SIG-M5 (cell line): Measurements from ENCODE around the gene DAO.

Experiments
- DNase-seq: peaks from one replicate; lab custom pipeline; 2025; lab: John Stamatoyannopoulos, UW

Gene DAO

DNA sequence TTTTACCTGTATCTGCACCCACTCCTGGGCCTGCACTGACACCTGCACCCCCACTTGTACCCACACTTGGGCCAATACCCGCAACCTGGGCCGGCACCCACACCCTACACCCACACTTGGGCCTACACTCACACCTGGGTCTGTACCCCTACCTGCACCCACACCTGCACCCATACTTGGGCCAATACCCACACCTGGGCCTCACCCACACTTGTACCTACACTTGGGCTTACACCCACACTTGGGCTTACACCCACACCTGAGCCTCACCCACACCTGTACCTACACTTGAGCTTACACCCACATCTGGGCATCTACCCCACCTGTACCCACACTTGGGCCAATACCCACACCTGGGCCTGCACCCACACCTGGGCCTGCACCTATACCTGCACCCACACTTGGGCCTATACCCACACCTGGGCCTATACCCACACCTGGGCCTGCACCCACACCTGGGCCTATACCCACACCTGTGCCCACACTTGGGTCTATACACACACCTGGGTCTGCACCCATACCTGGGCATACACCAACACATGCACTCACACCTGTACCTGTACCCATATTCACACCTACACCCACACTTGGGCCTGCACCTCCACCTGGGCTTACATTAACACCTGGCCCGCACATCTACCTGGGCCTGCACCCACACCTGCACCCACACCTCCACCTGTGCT, 39.2 kb downstream of the DAO start:
- no peak for DNase-seq

- DNase-seq, result no peak
Measured at GRCh38 chr12:108921946-108922345, 42.1 kb downstream of the DAO start.

DNA sequence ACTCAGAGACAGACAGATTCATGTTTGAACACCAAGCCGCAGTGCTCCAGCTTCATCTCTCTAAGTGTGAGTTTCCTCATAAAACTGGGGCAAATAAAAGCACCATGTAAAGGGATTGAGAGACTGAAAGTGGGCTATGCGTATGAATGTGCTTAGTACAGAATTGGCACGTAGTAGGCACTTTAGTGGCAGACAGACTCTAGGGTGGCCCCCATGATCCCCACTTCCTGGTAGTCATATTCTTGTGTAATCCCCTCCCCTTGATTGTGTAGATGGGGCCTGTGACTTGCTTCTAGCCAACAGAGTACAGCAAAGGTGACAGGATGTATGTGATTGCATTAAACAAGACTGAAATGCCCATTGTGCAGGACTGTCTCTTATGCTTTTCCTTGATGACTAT, 43.0 kb downstream of the DAO start:
- DNase-seq, result no peak

DNA sequence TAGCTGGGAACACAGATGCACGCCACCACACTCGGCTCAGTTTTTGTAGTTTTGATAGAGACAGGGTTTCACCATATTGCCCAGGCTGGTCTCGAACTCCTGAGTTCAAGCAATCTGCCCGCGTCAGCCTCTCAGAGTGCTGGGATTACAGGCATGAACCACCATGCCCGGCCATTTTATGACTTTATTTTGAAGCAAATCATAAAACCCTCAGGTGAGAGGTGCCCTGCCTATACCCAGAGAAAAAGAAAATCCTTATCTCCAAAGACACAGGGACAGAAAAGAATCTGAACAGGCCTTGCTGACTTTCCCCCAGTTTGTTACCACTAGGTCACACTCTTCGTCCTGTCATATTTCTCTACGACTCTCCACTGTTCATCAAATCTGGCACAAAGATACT, 48.8 kb downstream of the DAO start:
- DNase-seq, result no peak

- DNase-seq, result no peak
Measured at GRCh38 chr12:108930155-108930554, 50.3 kb downstream of the DAO start.

DNA sequence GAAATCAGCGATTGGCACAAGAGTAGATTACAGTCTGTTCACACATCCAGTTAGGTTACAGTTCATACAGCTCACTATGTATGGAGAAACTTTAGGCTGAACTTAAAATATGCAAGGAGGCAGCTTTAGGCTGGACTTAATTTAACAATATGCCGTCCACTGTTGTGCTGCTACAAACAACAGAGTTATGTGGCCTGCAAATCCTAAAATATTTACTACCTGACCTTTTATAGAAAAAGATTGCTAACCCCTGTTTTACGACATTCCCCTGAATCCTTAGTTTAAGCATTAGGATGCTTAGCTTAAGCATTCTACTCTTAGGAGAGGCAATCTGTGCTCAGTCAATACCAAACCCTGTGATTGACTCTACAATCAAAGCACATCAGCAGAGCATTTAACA, 50.9 kb downstream of the DAO start:
- no peak for DNase-seq

- DNase-seq, result no peak
Measured at GRCh38 chr12:108933949-108934348, 54.1 kb downstream of the DAO start.

DNA sequence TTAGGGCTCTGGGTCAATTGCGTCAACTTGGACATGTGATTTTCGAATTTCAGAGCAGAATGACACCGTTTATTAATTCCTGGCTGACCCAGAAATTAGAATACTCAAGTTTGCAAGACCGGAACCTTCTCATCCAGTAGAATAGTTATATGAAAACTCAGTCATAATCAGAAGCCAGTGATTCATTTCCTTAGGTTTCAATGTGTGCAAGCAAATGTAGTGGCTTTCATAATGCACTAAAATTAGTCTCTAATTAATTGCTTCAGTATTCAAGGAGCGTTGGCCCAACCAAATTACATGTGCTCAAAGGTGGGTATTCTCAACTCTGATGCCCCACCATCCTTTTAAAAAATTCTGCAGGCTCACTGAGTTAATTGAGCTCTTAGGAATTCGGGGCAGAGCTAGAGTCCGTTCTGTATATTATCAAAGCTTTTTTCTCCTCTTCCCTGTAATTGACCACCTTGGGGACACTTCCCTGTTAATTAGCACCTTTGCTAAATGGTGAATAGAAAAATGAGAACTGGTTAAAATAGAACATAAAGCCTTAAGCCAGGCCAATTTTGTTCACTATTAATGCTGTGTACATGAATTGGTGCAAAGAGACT, 55.4 kb downstream of the DAO start:
- no peak for DNase-seq

DNA sequence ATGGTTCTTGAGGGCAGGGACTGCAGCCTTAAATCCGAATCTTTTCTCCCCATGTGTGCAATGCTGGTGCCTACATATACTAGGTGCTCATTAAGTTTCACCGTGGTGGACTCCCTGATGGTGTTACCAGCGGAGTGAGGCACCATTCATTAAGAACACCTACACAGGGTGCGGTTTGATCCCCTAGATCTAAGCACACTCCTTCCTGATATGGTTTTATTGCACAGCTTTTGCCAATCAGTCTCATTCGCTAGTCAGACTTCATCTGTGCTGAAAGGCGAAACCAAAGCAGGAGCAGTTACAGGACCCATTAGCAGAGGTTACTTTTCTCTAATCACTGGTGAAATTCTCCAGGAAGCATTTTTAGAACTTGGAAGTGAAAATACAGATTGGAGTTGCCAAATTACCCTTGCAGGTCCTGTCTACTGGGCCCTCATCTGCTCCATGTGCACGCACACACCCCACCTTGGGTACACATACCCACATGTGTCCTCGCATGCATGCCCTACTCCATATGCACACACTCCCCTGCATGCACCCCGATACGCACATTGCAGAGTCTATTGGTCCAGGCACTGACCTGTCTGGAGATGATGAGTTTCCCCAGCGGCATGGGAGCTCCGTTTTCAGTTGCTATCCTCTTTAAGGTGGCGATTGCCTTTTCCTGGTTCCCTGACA, 58.5 kb downstream of the DAO start:
- DNase-seq, result no peak

DNA sequence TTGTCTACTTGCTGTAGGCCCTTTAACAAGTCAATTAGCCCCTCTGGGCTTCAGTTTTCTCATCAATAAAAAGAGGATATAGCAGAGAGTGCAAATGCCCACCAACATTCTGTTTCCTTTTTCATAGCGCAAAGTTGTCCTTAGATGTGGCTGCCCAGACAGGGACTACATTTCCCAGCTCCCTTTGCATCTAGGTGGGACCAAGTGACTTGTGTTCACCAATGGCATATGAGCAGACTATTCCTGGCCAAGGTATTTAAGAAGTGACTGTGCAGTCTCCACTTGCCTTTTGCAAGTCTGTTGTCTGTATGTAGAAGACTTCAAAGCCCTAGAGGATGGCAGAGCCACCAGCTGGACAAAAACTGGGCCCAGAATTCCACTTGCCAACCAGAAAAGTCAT, 59.7 kb downstream of the DAO start:
- no peak for DNase-seq

- DNase-seq, result no peak
Measured at GRCh38 chr12:108940138-108940537, 60.2 kb downstream of the DAO start.

DNA sequence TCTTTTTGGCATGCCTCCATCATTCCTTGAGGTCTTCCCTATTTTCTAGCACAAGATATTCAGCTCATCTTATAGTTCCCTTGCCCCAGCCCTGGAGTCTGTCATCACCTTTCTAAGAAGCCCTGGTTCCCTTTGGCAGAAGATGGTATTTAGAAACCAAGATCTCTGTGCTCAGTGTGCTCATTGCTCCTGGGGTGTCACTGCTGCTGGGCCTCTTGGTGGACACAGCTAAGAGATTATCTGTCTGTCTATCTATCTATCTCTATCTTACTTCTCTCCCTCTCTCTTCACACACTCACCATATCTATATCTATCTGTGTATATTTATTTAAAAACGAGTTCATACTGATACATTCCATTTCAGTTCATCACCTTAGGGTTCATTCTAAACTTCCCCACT, 67.2 kb downstream of the DAO start:
- no peak for DNase-seq

DNA sequence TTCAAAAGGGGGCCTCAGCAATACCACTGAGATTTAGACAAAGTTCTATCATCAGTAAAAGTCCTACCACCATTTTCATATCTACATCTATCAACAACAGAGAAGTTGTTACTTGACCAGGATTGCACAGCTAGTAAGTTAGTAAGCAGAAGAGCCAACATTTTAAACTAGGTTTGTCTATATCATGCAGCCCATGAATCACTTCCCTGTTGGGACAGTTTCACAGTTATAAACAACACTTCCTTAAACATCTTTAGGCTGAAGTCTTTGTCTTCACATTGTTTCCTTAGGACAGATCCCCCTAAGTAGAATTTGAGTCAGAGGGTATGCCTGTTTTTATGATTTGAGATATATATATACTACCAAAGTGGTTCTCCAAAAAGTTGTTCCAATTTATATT, 68.5 kb downstream of the DAO start:
- no peak for DNase-seq

DNA sequence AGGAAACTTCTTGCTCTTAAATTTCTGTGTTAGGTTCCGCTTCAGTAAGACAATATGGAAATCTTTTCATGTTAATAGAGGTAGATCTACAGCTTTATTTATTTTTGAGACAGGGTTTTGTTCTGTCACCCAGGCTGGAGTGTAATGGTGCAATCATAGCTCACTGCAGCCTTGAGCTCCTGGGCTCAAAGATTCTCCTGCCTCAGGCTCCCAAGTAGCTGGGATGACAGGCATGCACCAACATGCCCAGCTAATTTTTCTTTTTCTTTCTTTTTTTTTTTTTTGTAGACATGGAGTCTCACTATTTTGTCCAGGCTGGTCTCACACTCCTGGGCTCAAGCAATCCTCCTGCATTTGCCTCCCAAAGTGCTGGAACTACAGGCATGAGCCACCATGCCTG, 70.1 kb downstream of the DAO start:
- no peak for DNase-seq
